GM21619 (cell line): ENCODE measurements around the gene TSR3.

ENCODE experiments used
- ATAC-seq: cut with Tn5 transposase; IDR thresholded peaks from one replicate; pipeline ENCODE4 v1.9.1; 2021; ENCODE audit not compliant: unreplicated experiment

TSR3 gene

GRCh38 chr16:1378087-1378803 lies 26.6 kb upstream of the TSR3 start:
- ATAC-seq: no peak

GRCh38 chr16:1377406-1378010 lies 25.8 kb upstream of the TSR3 start:
- no peak for ATAC-seq

- ATAC-seq: no peak
Measured at GRCh38 chr16:1375741-1376410, 24.2 kb upstream of the TSR3 start.

- no peak for ATAC-seq
Measured at GRCh38 chr16:1375298-1375640, 23.6 kb upstream of the TSR3 start.

GRCh38 chr16:1374418-1375297 lies 23.0 kb upstream of the TSR3 start:
- ATAC-seq: no peak

- no peak for ATAC-seq
Measured at GRCh38 chr16:1372292-1372950, 20.7 kb upstream of the TSR3 start.

- ATAC-seq: no peak
Measured at GRCh38 chr16:1371054-1371978, 19.6 kb upstream of the TSR3 start.

- no peak for ATAC-seq
Measured at GRCh38 chr16:1367486-1368174, 16.0 kb upstream of the TSR3 start.

- no peak for ATAC-seq
Measured at GRCh38 chr16:1366712-1367299, 15.1 kb upstream of the TSR3 start.

GRCh38 chr16:1366060-1366711 lies 14.5 kb upstream of the TSR3 start:
- ATAC-seq: no peak

- ATAC-seq: no peak
Measured at GRCh38 chr16:1364510-1364909, 12.8 kb upstream of the TSR3 start.

GRCh38 chr16:1363501-1364041 lies 11.9 kb upstream of the TSR3 start:
- no peak for ATAC-seq

- ATAC-seq: no peak
Measured at GRCh38 chr16:1362807-1363206, 11.1 kb upstream of the TSR3 start.

GRCh38 chr16:1361685-1362360 lies 10.1 kb upstream of the TSR3 start:
- no peak for ATAC-seq

GRCh38 chr16:1357906-1358566 lies 6.4 kb upstream of the TSR3 start:
- ATAC-seq: no peak

- ATAC-seq: no peak
Measured at GRCh38 chr16:1356061-1356900, 4.6 kb upstream of the TSR3 start.
